ENCODE data around the gene SASS6.

DNA sequence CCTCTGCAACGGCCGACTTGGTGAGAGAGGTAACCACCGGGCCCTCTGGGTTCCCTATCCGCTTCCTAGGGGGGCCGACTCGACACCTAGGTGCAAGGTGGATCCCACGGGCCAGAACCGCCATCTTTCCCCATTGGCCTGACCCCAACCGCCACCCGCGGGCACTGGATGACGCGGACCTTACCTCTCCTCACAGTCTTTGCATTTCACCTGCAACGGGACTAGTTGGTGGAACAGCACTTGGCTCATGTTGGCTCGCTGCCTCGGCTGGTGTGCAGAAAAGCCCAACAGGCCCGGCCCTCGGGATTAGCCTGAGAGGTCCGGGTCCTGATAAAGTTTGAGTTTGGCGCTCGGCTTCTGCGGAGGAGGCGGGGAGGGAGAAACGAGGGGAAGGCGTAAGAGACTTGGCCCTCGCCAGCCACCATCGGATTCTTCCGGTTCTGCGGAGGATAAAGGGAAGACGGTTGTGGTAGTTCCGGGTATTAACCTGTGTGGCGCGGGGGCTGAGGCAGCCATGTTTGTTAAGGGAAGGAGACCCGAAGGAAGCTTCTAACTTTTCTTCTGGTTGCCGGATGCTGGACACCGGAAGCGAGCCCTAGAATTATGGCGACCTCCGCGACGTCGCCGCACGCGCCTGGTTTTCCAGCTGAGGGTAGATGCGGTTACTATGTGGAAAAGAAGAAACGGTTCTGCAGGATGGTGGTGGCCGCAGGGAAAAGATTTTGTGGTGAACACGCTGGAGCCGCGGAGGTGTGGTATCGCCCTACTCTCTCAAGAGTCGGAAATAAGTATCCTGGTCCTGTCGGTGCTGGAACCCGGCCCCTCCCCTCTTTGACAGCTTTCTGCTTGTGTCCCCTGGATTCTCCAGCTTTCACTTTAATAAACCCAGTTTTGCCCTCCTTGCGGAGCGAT, at the start of gene SASS6, which contains the start of gene TRMT13:
- TF ChIP-seq SMC3 (IDR thresholded peaks at IDR 0.05; ENCODE audit: low read depth, low read length) (no peak; the same call in 1 of the 2 replicates), JUND (IDR thresholded peaks at IDR 0.05) (no peak), ELF1 (IDR thresholded peaks at IDR 0.05) (peak; percentile 99), NFIC (IDR thresholded peaks at IDR 0.05; ENCODE audit: borderline replicate concordance) (peak; percentile 19; the same call in 1 of the 2 replicates)
- TF ChIP-seq, protein P1, sequence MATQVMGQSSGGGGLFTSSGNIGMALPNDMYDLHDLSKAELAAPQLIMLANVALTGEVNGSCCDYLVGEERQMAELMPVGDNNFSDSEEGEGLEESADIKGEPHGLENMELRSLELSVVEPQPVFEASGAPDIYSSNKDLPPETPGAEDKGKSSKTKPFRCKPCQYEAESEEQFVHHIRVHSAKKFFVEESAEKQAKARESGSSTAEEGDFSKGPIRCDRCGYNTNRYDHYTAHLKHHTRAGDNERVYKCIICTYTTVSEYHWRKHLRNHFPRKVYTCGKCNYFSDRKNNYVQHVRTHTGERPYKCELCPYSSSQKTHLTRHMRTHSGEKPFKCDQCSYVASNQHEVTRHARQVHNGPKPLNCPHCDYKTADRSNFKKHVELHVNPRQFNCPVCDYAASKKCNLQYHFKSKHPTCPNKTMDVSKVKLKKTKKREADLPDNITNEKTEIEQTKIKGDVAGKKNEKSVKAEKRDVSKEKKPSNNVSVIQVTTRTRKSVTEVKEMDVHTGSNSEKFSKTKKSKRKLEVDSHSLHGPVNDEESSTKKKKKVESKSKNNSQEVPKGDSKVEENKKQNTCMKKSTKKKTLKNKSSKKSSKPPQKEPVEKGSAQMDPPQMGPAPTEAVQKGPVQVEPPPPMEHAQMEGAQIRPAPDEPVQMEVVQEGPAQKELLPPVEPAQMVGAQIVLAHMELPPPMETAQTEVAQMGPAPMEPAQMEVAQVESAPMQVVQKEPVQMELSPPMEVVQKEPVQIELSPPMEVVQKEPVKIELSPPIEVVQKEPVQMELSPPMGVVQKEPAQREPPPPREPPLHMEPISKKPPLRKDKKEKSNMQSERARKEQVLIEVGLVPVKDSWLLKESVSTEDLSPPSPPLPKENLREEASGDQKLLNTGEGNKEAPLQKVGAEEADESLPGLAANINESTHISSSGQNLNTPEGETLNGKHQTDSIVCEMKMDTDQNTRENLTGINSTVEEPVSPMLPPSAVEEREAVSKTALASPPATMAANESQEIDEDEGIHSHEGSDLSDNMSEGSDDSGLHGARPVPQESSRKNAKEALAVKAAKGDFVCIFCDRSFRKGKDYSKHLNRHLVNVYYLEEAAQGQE (IDR thresholded peaks at IDR 0.05; ENCODE audit: low read depth, low read length) = peak; percentile 56; the same call in 1 of the 2 replicates
- TF ChIP-seq, protein P2, sequence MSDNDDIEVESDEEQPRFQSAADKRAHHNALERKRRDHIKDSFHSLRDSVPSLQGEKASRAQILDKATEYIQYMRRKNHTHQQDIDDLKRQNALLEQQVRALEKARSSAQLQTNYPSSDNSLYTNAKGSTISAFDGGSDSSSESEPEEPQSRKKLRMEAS (IDR thresholded peaks at IDR 0.05; ENCODE audit: low read depth) = peak; percentile 99
- TF ChIP-seq, protein P3, sequence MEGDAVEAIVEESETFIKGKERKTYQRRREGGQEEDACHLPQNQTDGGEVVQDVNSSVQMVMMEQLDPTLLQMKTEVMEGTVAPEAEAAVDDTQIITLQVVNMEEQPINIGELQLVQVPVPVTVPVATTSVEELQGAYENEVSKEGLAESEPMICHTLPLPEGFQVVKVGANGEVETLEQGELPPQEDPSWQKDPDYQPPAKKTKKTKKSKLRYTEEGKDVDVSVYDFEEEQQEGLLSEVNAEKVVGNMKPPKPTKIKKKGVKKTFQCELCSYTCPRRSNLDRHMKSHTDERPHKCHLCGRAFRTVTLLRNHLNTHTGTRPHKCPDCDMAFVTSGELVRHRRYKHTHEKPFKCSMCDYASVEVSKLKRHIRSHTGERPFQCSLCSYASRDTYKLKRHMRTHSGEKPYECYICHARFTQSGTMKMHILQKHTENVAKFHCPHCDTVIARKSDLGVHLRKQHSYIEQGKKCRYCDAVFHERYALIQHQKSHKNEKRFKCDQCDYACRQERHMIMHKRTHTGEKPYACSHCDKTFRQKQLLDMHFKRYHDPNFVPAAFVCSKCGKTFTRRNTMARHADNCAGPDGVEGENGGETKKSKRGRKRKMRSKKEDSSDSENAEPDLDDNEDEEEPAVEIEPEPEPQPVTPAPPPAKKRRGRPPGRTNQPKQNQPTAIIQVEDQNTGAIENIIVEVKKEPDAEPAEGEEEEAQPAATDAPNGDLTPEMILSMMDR (IDR thresholded peaks at IDR 0.05) = no peak
- TF ChIP-seq, protein P4, sequence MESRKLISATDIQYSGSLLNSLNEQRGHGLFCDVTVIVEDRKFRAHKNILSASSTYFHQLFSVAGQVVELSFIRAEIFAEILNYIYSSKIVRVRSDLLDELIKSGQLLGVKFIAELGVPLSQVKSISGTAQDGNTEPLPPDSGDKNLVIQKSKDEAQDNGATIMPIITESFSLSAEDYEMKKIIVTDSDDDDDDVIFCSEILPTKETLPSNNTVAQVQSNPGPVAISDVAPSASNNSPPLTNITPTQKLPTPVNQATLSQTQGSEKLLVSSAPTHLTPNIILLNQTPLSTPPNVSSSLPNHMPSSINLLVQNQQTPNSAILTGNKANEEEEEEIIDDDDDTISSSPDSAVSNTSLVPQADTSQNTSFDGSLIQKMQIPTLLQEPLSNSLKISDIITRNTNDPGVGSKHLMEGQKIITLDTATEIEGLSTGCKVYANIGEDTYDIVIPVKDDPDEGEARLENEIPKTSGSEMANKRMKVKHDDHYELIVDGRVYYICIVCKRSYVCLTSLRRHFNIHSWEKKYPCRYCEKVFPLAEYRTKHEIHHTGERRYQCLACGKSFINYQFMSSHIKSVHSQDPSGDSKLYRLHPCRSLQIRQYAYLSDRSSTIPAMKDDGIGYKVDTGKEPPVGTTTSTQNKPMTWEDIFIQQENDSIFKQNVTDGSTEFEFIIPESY (IDR thresholded peaks at IDR 0.05; ENCODE audit: borderline replicate concordance, low read depth) = peak; percentile 66; the same call in 1 of the 2 replicates
